GM12878 (cell line): ENCODE measurements around the gene LMO7. TPM values are rescaled to one million over a fixed set of nuclear protein-coding genes. Genes with fewer than 3 reads are reported as not detected.

Experiments used
- ATAC-seq: fragments of 200-7000 bp; cut with Tn5 transposase; 3 replicates; pipeline ENCODE4 v1.9.1; 2020; ENCODE audit warnings: mild to moderate bottlenecking, moderate library complexity
- BruUV-seq: library from RNA; stranded (reverse); fragments of 400-500 nt; replicated peaks from 2 replicates; lab custom pipeline; 2021; lab: Mats Ljungman, UMichigan
- CTCF ChIA-PET: fragments of 300-600 bp; sonication (Branson Sonifier 250); formaldehyde crosslinking; extraction: SDS; loops from one replicate; lab custom pipeline; 2021; ENCODE audit warnings: inconsistent platforms; lab: Yijun Ruan, JAX
- POLR2A ChIA-PET: fragments of 350-600 bp; formaldehyde crosslinking; extraction: SDS; loops from one replicate; lab custom pipeline; 2021; ENCODE audit warnings: inconsistent platforms; lab: Charles Lee
- RAD21 ChIA-PET: fragments of 300-600 bp; sonication (Branson Sonifier 250); formaldehyde crosslinking; loops from one replicate; lab custom pipeline; 2023; ENCODE audit warnings: antibody characterized with exemption; ENCODE audit not compliant: unreplicated experiment; lab: Charles Lee
- SMC1A ChIA-PET: fragments of 300-600 bp; sonication (Branson Sonifier 250); formaldehyde crosslinking; loops from one replicate; lab custom pipeline; 2023; ENCODE audit not compliant: unreplicated experiment, uncharacterized antibody; lab: Charles Lee
- DNase-seq: peaks from one replicate; pipeline ENCODE4 v3.0.0-alpha.2; 2011; ENCODE audit warnings: low read depth, low spot score
- FAIRE-seq: peaks from 3 replicates; lab custom pipeline; 2011; peaks lifted over from hg19 to GRCh38; lab: Jason Lieb, UNC
- H2AFZ ChIP-seq: 2 replicates; pipeline ENCODE4 v1.6.0; 2011; ENCODE audit warnings: low read depth, low read length, control low read depth; ENCODE audit not compliant: control insufficient read depth
- H3K27ac ChIP-seq: 2 replicates; pipeline ENCODE4 v1.5.1; 2011; ENCODE audit warnings: control low read depth; ENCODE audit not compliant: control insufficient read depth, insufficient read depth
- H3K27me3 ChIP-seq, 2 experiments: replicated peaks in 1 of 2; 2 replicates each; pipeline versions ENCODE4 v1.6.0 to v1.6.1; 2011; ENCODE audit warnings: low read length in 1 of 2; ENCODE audit not compliant: control insufficient read depth in 2 of 2, insufficient read depth in 2 of 2
- H3K36me3 ChIP-seq, 2 experiments: 2 replicates each; pipeline ENCODE4 v1.5.1; 2011; ENCODE audit warnings: low read length in 1 of 2; ENCODE audit not compliant: control insufficient read depth in 2 of 2, insufficient read depth in 2 of 2
- H3K4me1 ChIP-seq: 2 replicates; pipeline ENCODE4 v1.6.1; 2011; ENCODE audit warnings: mild to moderate bottlenecking, low read length, moderate library complexity, mixed read lengths; ENCODE audit not compliant: control insufficient read depth, insufficient read depth
- H3K4me2 ChIP-seq: 2 replicates; pipeline ENCODE4 v1.6.0; 2011; ENCODE audit warnings: control low read depth; ENCODE audit not compliant: control insufficient read depth, insufficient read depth
- H3K4me3 ChIP-seq: fragments of 200-600 bp; sonication (generic); 2 replicates; pipeline ENCODE4 v1.5.1; 2016
- H3K79me2 ChIP-seq: 2 replicates; pipeline ENCODE4 v1.6.0; 2011; ENCODE audit warnings: low read length; ENCODE audit not compliant: control insufficient read depth, insufficient read depth
- H3K9ac ChIP-seq: 2 replicates; pipeline ENCODE4 v1.8.0; 2011; ENCODE audit warnings: low read length, control low read depth, mixed read lengths; ENCODE audit not compliant: control insufficient read depth, insufficient read depth
- H3K9me3 ChIP-seq: replicated peaks from 3 replicates; pipeline ENCODE4 v1.5.1; 2011; ENCODE audit warnings: mild to moderate bottlenecking, low read length; ENCODE audit not compliant: control insufficient read depth, insufficient read depth
- H4K20me1 ChIP-seq: 2 replicates; pipeline ENCODE4 v1.6.0; 2011; ENCODE audit not compliant: control insufficient read depth, insufficient read depth
- FOXK2 ChIP-seq: fragments of 450-650 bp; IDR thresholded peaks from 2 replicates; pipeline ENCODE4 v1.6.1; 2017; ENCODE audit warnings: mild to moderate bottlenecking, moderate library complexity
- MTA2 ChIP-seq: fragments of 450-650 bp; IDR thresholded peaks from 2 replicates; pipeline ENCODE4 v1.6.1; 2016; ENCODE audit warnings: low read depth, mild to moderate bottlenecking, moderate library complexity
- NFYA ChIP-seq: IDR thresholded peaks from 2 replicates; pipeline ENCODE4 v1.6.1; 2011; ENCODE audit warnings: low read depth, mild to moderate bottlenecking, low read length, improper control_type of control experiment, borderline replicate concordance
- NRF1 ChIP-seq: conservative IDR thresholded peaks from 2 replicates; pipeline ENCODE4 v1.6.1; 2011; ENCODE audit warnings: mild to moderate bottlenecking, low read depth, low read length, improper control_type of control experiment
- STAT3 ChIP-seq: IDR thresholded peaks from 2 replicates; pipeline ENCODE4 v1.6.1; 2011; ENCODE audit warnings: low read depth, low read length, improper control_type of control experiment
- WGBS: methylation state at CpG from one replicate; pipeline ENCODE4 v1.1.6; 2016; ENCODE audit warnings: low lambda C conversion rate; ENCODE audit not compliant: insufficient replicate concordance, insufficient coverage; ENCODE audit errors: missing lambda C conversion rate; 5-methylcytosine and 5-hydroxymethylcytosine counted together
- in situ Hi-C: fragments of 300-500 bp; cut with MboI; formaldehyde crosslinking; loops from 9 replicates; pipeline ENCODE4 v1.14.3; 2018; ENCODE audit warnings: mixed read lengths
- intact Hi-C: fragments of 100-400 bp; cut with micrococcal nuclease; formaldehyde crosslinking; loops from one replicate; pipeline ENCODE4 v1.14.2; 2022; ENCODE audit not compliant: unreplicated experiment
- polyA plus RNA-seq, 11 experiments: library from polyadenylated mRNA; depleted of rRNA in 4 of 11; unstranded in 6 of 11; stranded (reverse) in 5 of 11; fragments of >200 nt; fragmentation: Nextera tagmentation in 4 of 11; fragmentation: Illumina TruSeq in 1 of 11; extraction: Ambion mirVana in 4 of 11; extraction: Trizol in 1 of 11; gene quantifications; 1 replicate in 1 of 11; 2 replicates in 10 of 11; pipeline versions ENCODE4 v1.2.1 to v1.2.3, GENCODE V29; 2011 to 2016; ENCODE audit warnings: inconsistent platforms in 2 of 11, missing spikeins in 2 of 11, low read depth in 1 of 11
- total RNA-seq, 4 experiments: library from RNA; depleted of rRNA in 3 of 4; stranded (reverse); fragments of >200 nt in 3 of 4; fragmentation: Illumina TruSeq in 1 of 4; extraction: Trizol in 1 of 4; gene quantifications; 2 replicates each; pipeline versions ENCODE4 v1.2.1 to v1.2.3, GENCODE V29; 2013 to 2021
- TF ChIP-seq, protein P1 (sequence below): fragments of 450-650 bp; IDR thresholded peaks from 2 replicates; pipeline ENCODE4 v1.6.1; 2018; ENCODE audit warnings: borderline replicate concordance, mild to moderate bottlenecking; ENCODE audit not compliant: partially characterized antibody
- TF ChIP-seq, protein P2 (sequence below): fragments of 150-350 bp; IDR thresholded peaks from 2 replicates; pipeline ENCODE4 v1.6.1; 2016; ENCODE audit warnings: low read depth, low read length
- TF ChIP-seq, protein P3 (sequence below): IDR thresholded peaks from 2 replicates; pipeline ENCODE4 v1.6.1; 2012; ENCODE audit warnings: low read length, inconsistent platforms

Gene LMO7
- total and polyA plus RNA-seq, 10 of the 15 experiments (the other 5 are each of a cell fraction or from before 2014, with no cell fraction given) = 8.5 to 67.8 (median 36.8) TPM

DNA sequence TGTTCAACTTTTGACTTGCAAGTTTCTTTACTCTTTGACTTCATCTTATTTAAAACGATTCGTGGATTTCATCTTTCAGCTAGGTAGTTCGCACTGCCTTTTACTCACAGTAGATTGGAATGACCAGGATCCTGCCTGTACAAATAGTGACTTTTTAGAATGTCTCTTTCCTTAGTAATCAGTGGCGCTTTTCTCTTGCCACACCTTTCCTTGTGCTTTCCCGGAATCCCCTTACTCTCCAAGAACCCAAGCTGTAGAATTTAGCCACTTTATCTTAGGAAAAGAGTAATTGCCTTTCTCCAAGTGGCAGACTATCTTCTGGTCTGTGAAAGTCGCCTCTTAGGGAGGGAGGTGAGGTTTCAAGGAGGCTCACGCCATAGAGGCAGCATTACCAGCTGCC lies 123.4 kb downstream of the LMO7 start:
- SMC1A ChIA-PET = interaction anchor here (0.5 to 7.5 kb wide), 10 partner anchors 21 to 1257 kb away, joined by 3 to 82 read pairs (median 6); no protein-coding TSS in a partner anchor
- FAIRE-seq (no peak), DNase-seq (no peak), ATAC-seq (no peak)
- Histone ChIP-seq H3K4me2 (no peak overlapping the region), H3K4me3 (no peak overlapping the region), H3K4me1 (peaks cover 15% of the 10 kb centered on the region), H4K20me1 (no peaks in the 10 kb centered on the region), H3K9ac (no peak overlapping the region), H2AFZ (no peak overlapping the region), H3K9me3 (peaks cover 7% of the 10 kb centered on the region; the same call in 2 of the 3 replicates), H3K79me2 (peaks cover 5% of the 10 kb centered on the region; the same call in 1 of the 2 replicates), H3K36me3 (no peaks in the 10 kb centered on the region; a peak in 1 of 4 replicates), H3K27ac (0 out of 2 replicates have a peak overlapping the region, but pooled peaks have one; percentile 2), H3K27me3 (no peaks in the 10 kb centered on the region)
- in situ Hi-C loops (no loop called here), intact Hi-C loops (no loop called here)
- no peak for TF ChIP-seq FOXK2
- TF ChIP-seq NFYA = no peak
- TF ChIP-seq, protein P1, sequence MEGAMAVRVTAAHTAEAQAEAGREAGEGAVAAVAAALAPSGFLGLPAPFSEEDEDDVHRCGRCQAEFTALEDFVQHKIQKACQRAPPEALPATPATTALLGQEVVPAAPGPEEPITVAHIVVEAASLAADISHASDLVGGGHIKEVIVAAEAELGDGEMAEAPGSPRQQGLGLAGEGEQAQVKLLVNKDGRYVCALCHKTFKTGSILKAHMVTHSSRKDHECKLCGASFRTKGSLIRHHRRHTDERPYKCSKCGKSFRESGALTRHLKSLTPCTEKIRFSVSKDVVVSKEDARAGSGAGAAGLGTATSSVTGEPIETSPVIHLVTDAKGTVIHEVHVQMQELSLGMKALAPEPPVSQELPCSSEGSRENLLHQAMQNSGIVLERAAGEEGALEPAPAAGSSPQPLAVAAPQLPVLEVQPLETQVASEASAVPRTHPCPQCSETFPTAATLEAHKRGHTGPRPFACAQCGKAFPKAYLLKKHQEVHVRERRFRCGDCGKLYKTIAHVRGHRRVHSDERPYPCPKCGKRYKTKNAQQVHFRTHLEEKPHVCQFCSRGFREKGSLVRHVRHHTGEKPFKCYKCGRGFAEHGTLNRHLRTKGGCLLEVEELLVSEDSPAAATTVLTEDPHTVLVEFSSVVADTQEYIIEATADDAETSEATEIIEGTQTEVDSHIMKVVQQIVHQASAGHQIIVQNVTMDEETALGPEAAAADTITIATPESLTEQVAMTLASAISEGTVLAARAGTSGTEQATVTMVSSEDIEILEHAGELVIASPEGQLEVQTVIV = no peak
- no peak for TF ChIP-seq NRF1
- TF ChIP-seq STAT3 = no peak
- no peak for TF ChIP-seq MTA2
- TF ChIP-seq, protein P2, sequence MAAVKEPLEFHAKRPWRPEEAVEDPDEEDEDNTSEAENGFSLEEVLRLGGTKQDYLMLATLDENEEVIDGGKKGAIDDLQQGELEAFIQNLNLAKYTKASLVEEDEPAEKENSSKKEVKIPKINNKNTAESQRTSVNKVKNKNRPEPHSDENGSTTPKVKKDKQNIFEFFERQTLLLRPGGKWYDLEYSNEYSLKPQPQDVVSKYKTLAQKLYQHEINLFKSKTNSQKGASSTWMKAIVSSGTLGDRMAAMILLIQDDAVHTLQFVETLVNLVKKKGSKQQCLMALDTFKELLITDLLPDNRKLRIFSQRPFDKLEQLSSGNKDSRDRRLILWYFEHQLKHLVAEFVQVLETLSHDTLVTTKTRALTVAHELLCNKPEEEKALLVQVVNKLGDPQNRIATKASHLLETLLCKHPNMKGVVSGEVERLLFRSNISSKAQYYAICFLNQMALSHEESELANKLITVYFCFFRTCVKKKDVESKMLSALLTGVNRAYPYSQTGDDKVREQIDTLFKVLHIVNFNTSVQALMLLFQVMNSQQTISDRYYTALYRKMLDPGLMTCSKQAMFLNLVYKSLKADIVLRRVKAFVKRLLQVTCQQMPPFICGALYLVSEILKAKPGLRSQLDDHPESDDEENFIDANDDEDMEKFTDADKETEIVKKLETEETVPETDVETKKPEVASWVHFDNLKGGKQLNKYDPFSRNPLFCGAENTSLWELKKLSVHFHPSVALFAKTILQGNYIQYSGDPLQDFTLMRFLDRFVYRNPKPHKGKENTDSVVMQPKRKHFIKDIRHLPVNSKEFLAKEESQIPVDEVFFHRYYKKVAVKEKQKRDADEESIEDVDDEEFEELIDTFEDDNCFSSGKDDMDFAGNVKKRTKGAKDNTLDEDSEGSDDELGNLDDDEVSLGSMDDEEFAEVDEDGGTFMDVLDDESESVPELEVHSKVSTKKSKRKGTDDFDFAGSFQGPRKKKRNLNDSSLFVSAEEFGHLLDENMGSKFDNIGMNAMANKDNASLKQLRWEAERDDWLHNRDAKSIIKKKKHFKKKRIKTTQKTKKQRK = no peak
- TF ChIP-seq, protein P3, sequence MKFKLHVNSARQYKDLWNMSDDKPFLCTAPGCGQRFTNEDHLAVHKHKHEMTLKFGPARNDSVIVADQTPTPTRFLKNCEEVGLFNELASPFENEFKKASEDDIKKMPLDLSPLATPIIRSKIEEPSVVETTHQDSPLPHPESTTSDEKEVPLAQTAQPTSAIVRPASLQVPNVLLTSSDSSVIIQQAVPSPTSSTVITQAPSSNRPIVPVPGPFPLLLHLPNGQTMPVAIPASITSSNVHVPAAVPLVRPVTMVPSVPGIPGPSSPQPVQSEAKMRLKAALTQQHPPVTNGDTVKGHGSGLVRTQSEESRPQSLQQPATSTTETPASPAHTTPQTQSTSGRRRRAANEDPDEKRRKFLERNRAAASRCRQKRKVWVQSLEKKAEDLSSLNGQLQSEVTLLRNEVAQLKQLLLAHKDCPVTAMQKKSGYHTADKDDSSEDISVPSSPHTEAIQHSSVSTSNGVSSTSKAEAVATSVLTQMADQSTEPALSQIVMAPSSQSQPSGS = no peak
- WGBS = 95% methylated on average over 7 of the region's 7 CpGs
- no TSS peak for BruUV-seq
- RAD21 ChIA-PET = interaction anchor here (1.1 to 5.6 kb wide), 4 partner anchors 29 to 63 kb away, joined by 3 to 72 read pairs (median 10); no protein-coding TSS in a partner anchor
- CTCF ChIA-PET = interaction anchor here (2.1 to 4.9 kb wide), 4 partner anchors 40 to 110 kb away, joined by 8 to 55 read pairs (median 20); no protein-coding TSS in a partner anchor
- POLR2A ChIA-PET = interaction anchor here (1.1 to 1.5 kb wide), 2 partner anchors 10 to 24 kb away, joined by 4 to 5 read pairs; no protein-coding TSS in a partner anchor
